SK-N-SH (cell line): Measurements from ENCODE around the gene SPG11. TPM values are rescaled to one million over a fixed set of nuclear protein-coding genes. Genes with fewer than 3 reads are reported as not detected.
A peak's percentile ranks its signal among the peaks of the same experiment; 100 is the strongest.

Experiments used
- CTCF ChIA-PET: fragments of 300-600, 350-600 bp; formaldehyde crosslinking; extraction: SDS; loops from one replicate; lab custom pipeline; 2021; lab: Yijun Ruan, JAX
- POLR2A ChIA-PET: fragments of 350-600 bp; sonication (Branson Sonifier 250); formaldehyde crosslinking; extraction: SDS; loops from one replicate; lab custom pipeline; 2020; ENCODE audit warnings: antibody characterized with exemption, inconsistent platforms; lab: Yijun Ruan, JAX
- DNase-seq: peaks from one replicate; pipeline ENCODE4 v3.0.0; 2012
- H2AFZ ChIP-seq: fragments of 200-600 bp; sonication (generic); 2 replicates; pipeline ENCODE4 v1.8.1; 2016; ENCODE audit warnings: antibody characterized with exemption, mild to moderate bottlenecking, low read depth
- H3F3A ChIP-seq: fragments of 200-600 bp; sonication (generic); replicated peaks from 2 replicates; pipeline ENCODE3; 2016; ENCODE audit warnings: antibody characterized with exemption, mild to moderate bottlenecking; ENCODE audit not compliant: insufficient read depth
- H3K27ac ChIP-seq, 2 experiments: fragments of 200-500 bp in 1 of 2; fragments of 200-600 bp in 1 of 2; sonication (Bioruptor generic) in 1 of 2; sonication (generic), shearing (Covaris generic) in 1 of 2; 2 replicates each; pipeline versions ENCODE4 v1.5.1 to v1.6.1; 2014 to 2016; ENCODE audit warnings: low read depth in 2 of 2, inconsistent platforms in 1 of 2, low read length in 1 of 2, mild to moderate bottlenecking in 1 of 2, mixed read lengths in 1 of 2
- H3K27me3 ChIP-seq: fragments of 200-600 bp; sonication (generic), shearing (Covaris generic); 2 replicates; pipeline ENCODE4 v1.6.1; 2016; ENCODE audit warnings: mixed run types; ENCODE audit not compliant: insufficient read depth
- H3K36me3 ChIP-seq, 2 experiments: fragments of 200-500 bp in 1 of 2; fragments of 200-600 bp in 1 of 2; sonication (Bioruptor generic) in 1 of 2; sonication (generic) in 1 of 2; replicated peaks in 1 of 2; 2 replicates each; pipeline versions ENCODE3 to v1.5.1; 2014 to 2016; ENCODE audit warnings: low read length in 1 of 2, mild to moderate bottlenecking in 1 of 2; ENCODE audit not compliant: insufficient read depth in 2 of 2, control insufficient read depth in 1 of 2
- H3K4me1 ChIP-seq, 2 experiments: fragments of 200-500 bp in 1 of 2; fragments of 200-600 bp in 1 of 2; sonication (Bioruptor generic) in 1 of 2; sonication (generic), shearing (Covaris generic) in 1 of 2; 2 replicates each; pipeline versions ENCODE4 v1.5.1 to v1.6.1; 2014 to 2016; ENCODE audit warnings: low read depth in 1 of 2, low read length in 1 of 2, mixed run types in 1 of 2; ENCODE audit not compliant: insufficient read depth in 2 of 2, control insufficient read depth in 1 of 2
- H3K4me2 ChIP-seq: fragments of 200-600 bp; sonication (generic), shearing (Covaris generic); 2 replicates; pipeline ENCODE4 v1.6.1; 2017; ENCODE audit warnings: mixed run types
- H3K4me3 ChIP-seq, 2 experiments: fragments of 200-500 bp in 1 of 2; fragments of 200-600 bp in 1 of 2; sonication (Bioruptor generic) in 1 of 2; sonication (generic), shearing (Covaris generic) in 1 of 2; 2 replicates each; pipeline versions ENCODE4 v1.5.1 to v1.8.1; 2014 to 2016; ENCODE audit warnings: low read depth in 2 of 2, inconsistent platforms in 1 of 2, low read length in 1 of 2, mild to moderate bottlenecking in 1 of 2, mixed read lengths in 1 of 2, moderate library complexity in 1 of 2
- H3K79me2 ChIP-seq: fragments of 200-600 bp; sonication (generic); 2 replicates; pipeline ENCODE4 v1.8.1; 2017; ENCODE audit warnings: mild to moderate bottlenecking; ENCODE audit not compliant: insufficient read depth
- H3K9ac ChIP-seq: fragments of 200-600 bp; sonication (generic); 2 replicates; pipeline ENCODE4 v1.6.1; 2017; ENCODE audit warnings: mixed run types
- H3K9me2 ChIP-seq: fragments of 200-600 bp; sonication (generic); 2 replicates; pipeline ENCODE4 v1.6.1; 2017; ENCODE audit warnings: mixed run types
- H3K9me3 ChIP-seq: fragments of 200-600 bp; sonication (generic); 2 replicates; pipeline ENCODE4 v1.6.1; 2017; ENCODE audit warnings: mixed run types, mild to moderate bottlenecking, moderate library complexity
- H4K20me1 ChIP-seq: fragments of 200-600 bp; sonication (generic); 2 replicates; pipeline ENCODE4 v1.6.1; 2017; ENCODE audit warnings: mild to moderate bottlenecking, mixed run types; ENCODE audit not compliant: insufficient read depth
- CHD2 ChIP-seq: fragments of 150-350 bp; IDR thresholded peaks from 2 replicates; pipeline ENCODE4 v1.6.1; 2018; ENCODE audit warnings: low read length; ENCODE audit not compliant: partially characterized antibody
- EP300 ChIP-seq, 2 experiments: IDR thresholded peaks; 2 replicates each; pipeline versions ENCODE4 v1.4.0 to v1.6.1; 2012; ENCODE audit warnings: borderline replicate concordance in 1 of 2, low read depth in 1 of 2, low read length in 1 of 2
- FOXM1 ChIP-seq: IDR thresholded peaks from 2 replicates; pipeline ENCODE4 v1.4.0; 2012; ENCODE audit warnings: low read depth, mild to moderate bottlenecking
- GATA2 ChIP-seq: sonication (generic); formaldehyde crosslinking; IDR thresholded peaks from 2 replicates; pipeline ENCODE4 v1.5.0; 2020; ENCODE audit warnings: mild to moderate bottlenecking, missing genetic modification reagents
- MXI1 ChIP-seq: IDR thresholded peaks from 2 replicates; pipeline ENCODE4 v1.6.1; 2012; ENCODE audit warnings: mild to moderate bottlenecking, low read depth, low read length, improper control_type of control experiment
- NFIC ChIP-seq: IDR thresholded peaks from 2 replicates; pipeline ENCODE4 v1.4.0; 2012; ENCODE audit warnings: borderline replicate concordance
- POLR2AphosphoS5 ChIP-seq: IDR thresholded peaks from 2 replicates; pipeline ENCODE4 v1.6.1; 2012; ENCODE audit warnings: low read depth, low read length
- RAD21 ChIP-seq: IDR thresholded peaks from 2 replicates; pipeline ENCODE4 v1.6.1; 2012; ENCODE audit warnings: mild to moderate bottlenecking, low read length
- RFX5 ChIP-seq: IDR thresholded peaks from 2 replicates; pipeline ENCODE4 v1.6.1; 2012; ENCODE audit warnings: mild to moderate bottlenecking, improper control_type of control experiment, low read length
- RXRA ChIP-seq: IDR thresholded peaks from 2 replicates; pipeline ENCODE4 v1.4.0; 2012; ENCODE audit warnings: low read depth, mild to moderate bottlenecking, borderline replicate concordance
- SMC3 ChIP-seq: IDR thresholded peaks from 2 replicates; pipeline ENCODE4 v1.6.1; 2012; ENCODE audit warnings: low read depth, low read length, improper control_type of control experiment
- TAF1 ChIP-seq: IDR thresholded peaks from 2 replicates; pipeline ENCODE4 v1.6.1; 2012; ENCODE audit warnings: low read depth, mild to moderate bottlenecking, low read length, moderate library complexity, borderline replicate concordance
- TCF12 ChIP-seq: IDR thresholded peaks from 2 replicates; pipeline ENCODE4 v1.4.0; 2012
- TEAD4 ChIP-seq: IDR thresholded peaks from 2 replicates; pipeline ENCODE4 v1.4.0; 2012; ENCODE audit warnings: mild to moderate bottlenecking, borderline replicate concordance; ENCODE audit not compliant: insufficient read depth
- YY1 ChIP-seq: IDR thresholded peaks from 2 replicates; pipeline ENCODE4 v1.4.0; 2012; ENCODE audit warnings: low read depth, mild to moderate bottlenecking
- ZBTB33 ChIP-seq: IDR thresholded peaks from 2 replicates; pipeline ENCODE4 v1.4.0; 2012; ENCODE audit warnings: low read depth, borderline replicate concordance
- WGBS: methylation state at CpG from one replicate; pipeline ENCODE4 v1.1.6; 2017; ENCODE audit warnings: low lambda C conversion rate; 5-methylcytosine and 5-hydroxymethylcytosine counted together
- polyA plus RNA-seq, 3 experiments: library from polyadenylated mRNA; depleted of rRNA; stranded (reverse); fragments of >200 nt; gene quantifications; 2 replicates each; pipeline ENCODE4 v1.2.3, GENCODE V29; 2012
- TF ChIP-seq, protein P1 (sequence below): IDR thresholded peaks from 2 replicates; pipeline ENCODE4 v1.6.1; 2012; ENCODE audit warnings: mild to moderate bottlenecking, low read depth, low read length, moderate library complexity
- TF ChIP-seq, protein P2 (sequence below): fragments of 150-350 bp; IDR thresholded peaks from 2 replicates; pipeline ENCODE4 v1.6.1; 2017; ENCODE audit warnings: antibody characterized with exemption, low read length, low read depth, borderline replicate concordance

The SPG11 gene
- polyA plus RNA-seq, 1 of the 3 experiments (the other 2 are of a cell fraction): 36.3 TPM

- 4% methylated on average over 12 of the region's 13 CpGs for WGBS
- Histone ChIP-seq H3K9me3 (no peaks in the 10 kb centered on the region), H3K4me1 (peaks cover 22 to 29% of the 10 kb centered on the region in 2 experiments), H3K9ac (peak overlapping the region; percentile 94), H2AFZ (peak overlapping the region; percentile 59), H3F3A (peaks cover 18% of the 10 kb centered on the region), H3K79me2 (peaks cover 69% of the 10 kb centered on the region), H3K36me3 (peaks cover 11 to 27% of the 10 kb centered on the region in 2 experiments), H3K9me2 (no peaks in the 10 kb centered on the region), H3K27ac (peak overlapping the region; percentile 89 to 95), H4K20me1 (peaks cover 29% of the 10 kb centered on the region), H3K4me2 (peak overlapping the region; percentile 82), H3K27me3 (no peaks in the 10 kb centered on the region), H3K4me3 (peak overlapping the region; percentile 75 to 87)
- ChIA-PET CTCF (interaction anchor here (0.6 to 2.2 kb wide), 6 partner anchors 8 to 174 kb away, joined by 3 to 10 read pairs (median 6); partner anchors contain the start of genes B2M and PATL2), POLR2A (interaction anchor here (1.3 to 1.9 kb wide), 2 partner anchors 8 to 125 kb away, joined by 3 to 27 read pairs; partner anchors contain the start of gene SPG11)
- peak; percentile 33 for DNase-seq
- TF ChIP-seq CHD2: peak; percentile 4
- TF ChIP-seq FOXM1: no peak
- 0 out of 4 replicates have a peak, but pooled peaks of 1 of the 2 experiments have one; percentile 11 for TF ChIP-seq EP300 (IDR thresholded peaks at IDR 0.05; ENCODE audit: borderline replicate concordance in 1 of 2, low read depth in 1 of 2, low read length in 1 of 2)
- TF ChIP-seq RXRA: no peak
Measured at GRCh38 chr15:44537735-44538240, 125.7 kb downstream of the SPG11 start.

DNA sequence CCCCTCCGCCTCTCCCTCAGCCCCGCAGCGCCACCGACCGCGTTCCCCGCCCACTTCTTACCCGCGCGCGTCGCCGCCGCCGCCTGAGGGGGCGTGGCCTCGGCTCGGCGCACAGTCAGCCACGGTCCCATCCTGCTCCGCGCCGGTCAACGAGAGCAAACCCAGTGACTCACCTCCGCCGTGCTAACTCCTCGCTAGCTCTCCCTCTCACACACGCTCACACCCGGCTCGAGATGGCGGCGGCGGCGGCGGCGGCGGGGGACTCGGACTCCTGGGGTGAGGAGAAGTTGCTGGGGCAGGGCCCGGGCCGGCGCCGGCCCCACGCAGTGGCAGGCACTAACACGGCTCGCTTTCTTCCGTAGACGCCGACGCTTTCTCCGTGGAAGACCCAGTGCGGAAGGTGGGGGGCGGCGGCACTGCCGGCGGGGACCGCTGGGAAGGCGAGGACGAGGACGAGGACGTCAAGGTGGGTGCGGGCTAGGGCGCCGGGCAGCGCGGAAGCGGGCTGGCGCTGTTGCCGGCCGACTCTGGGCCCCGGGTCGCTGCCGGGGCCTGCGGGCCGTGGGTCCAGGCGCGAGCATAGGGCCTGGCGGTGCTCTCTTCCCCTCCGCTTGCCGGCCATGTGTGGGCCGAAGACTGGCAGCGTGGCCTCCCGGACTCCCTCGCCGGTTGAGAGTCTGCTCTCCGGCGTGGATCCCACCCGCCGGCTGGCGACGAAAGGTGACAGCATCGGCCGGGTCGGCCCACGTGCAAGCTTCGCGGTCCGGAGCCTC, 126.3 kb downstream of the SPG11 start, which contains the start of gene EIF3J:
Gene EIF3J (plus strand): TSS at position 186 of the 773 bp plus-strand sequence. CDS start 48 bp downstream, at position 234.
- Histone ChIP-seq H3K4me2 (peak within 1 kb of the TSS; percentile 82), H3F3A (peaks cover 22% of the 10 kb centered on the region), H3K27ac (peak within 1 kb of the TSS; percentile 95 to 98), H3K4me1 (peaks cover 16 to 24% of the 10 kb centered on the region in 2 experiments), H4K20me1 (peaks cover 24% of the 10 kb centered on the region), H3K27me3 (no peaks in the 10 kb centered on the region), H2AFZ (peak within 1 kb of the TSS; percentile 79), H3K36me3 (peaks cover 11 to 30% of the 10 kb centered on the region in 2 experiments), H3K79me2 (peaks cover 63% of the 10 kb centered on the region), H3K9me2 (no peaks in the 10 kb centered on the region), H3K4me3 (peak within 1 kb of the TSS; percentile 75 to 87), H3K9me3 (no peaks in the 10 kb centered on the region), H3K9ac (peak within 1 kb of the TSS; percentile 97)
- 0% methylated on average over 30 of the region's 97 CpGs for WGBS
- ChIA-PET CTCF (interaction anchor here (0.5 to 2.2 kb wide), 9 partner anchors 9 to 318 kb away, joined by 3 to 10 read pairs (median 4); partner anchors contain the start of genes B2M and PATL2), POLR2A (interaction anchor here (0.6 to 1.9 kb wide), 6 partner anchors 9 to 126 kb away, joined by 3 to 27 read pairs (median 4); partner anchors contain the start of genes CTDSPL2 and SPG11)
- DNase-seq: peak; percentile 97
- TF ChIP-seq RXRA: no peak
- no peak for TF ChIP-seq FOXM1
- no peak for TF ChIP-seq RAD21
- TF ChIP-seq MXI1: peak; percentile 89; the same call in 1 of the 2 replicates
- 0 out of 2 replicates have a peak, but pooled peaks have one; percentile 20 for TF ChIP-seq TEAD4
- TF ChIP-seq TCF12: 0 out of 2 replicates have a peak, but pooled peaks have one; percentile 7
- no peak for TF ChIP-seq SMC3
- no peak for TF ChIP-seq RFX5
- TF ChIP-seq NFIC: no peak
- TF ChIP-seq, protein P1, sequence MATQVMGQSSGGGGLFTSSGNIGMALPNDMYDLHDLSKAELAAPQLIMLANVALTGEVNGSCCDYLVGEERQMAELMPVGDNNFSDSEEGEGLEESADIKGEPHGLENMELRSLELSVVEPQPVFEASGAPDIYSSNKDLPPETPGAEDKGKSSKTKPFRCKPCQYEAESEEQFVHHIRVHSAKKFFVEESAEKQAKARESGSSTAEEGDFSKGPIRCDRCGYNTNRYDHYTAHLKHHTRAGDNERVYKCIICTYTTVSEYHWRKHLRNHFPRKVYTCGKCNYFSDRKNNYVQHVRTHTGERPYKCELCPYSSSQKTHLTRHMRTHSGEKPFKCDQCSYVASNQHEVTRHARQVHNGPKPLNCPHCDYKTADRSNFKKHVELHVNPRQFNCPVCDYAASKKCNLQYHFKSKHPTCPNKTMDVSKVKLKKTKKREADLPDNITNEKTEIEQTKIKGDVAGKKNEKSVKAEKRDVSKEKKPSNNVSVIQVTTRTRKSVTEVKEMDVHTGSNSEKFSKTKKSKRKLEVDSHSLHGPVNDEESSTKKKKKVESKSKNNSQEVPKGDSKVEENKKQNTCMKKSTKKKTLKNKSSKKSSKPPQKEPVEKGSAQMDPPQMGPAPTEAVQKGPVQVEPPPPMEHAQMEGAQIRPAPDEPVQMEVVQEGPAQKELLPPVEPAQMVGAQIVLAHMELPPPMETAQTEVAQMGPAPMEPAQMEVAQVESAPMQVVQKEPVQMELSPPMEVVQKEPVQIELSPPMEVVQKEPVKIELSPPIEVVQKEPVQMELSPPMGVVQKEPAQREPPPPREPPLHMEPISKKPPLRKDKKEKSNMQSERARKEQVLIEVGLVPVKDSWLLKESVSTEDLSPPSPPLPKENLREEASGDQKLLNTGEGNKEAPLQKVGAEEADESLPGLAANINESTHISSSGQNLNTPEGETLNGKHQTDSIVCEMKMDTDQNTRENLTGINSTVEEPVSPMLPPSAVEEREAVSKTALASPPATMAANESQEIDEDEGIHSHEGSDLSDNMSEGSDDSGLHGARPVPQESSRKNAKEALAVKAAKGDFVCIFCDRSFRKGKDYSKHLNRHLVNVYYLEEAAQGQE: no peak
- TF ChIP-seq TAF1: peak; percentile 82
- TF ChIP-seq, protein P2, sequence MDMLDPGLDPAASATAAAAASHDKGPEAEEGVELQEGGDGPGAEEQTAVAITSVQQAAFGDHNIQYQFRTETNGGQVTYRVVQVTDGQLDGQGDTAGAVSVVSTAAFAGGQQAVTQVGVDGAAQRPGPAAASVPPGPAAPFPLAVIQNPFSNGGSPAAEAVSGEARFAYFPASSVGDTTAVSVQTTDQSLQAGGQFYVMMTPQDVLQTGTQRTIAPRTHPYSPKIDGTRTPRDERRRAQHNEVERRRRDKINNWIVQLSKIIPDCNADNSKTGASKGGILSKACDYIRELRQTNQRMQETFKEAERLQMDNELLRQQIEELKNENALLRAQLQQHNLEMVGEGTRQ: no peak
- TF ChIP-seq ZBTB33: no peak
- no peak for TF ChIP-seq GATA2 (CRISPR knock-in tag)
- TF ChIP-seq YY1: peak; percentile 82
- TF ChIP-seq POLR2AphosphoS5: no peak
